Measurements from ENCODE around the gene SLC22A14. TPM values are rescaled to one million over a fixed set of nuclear protein-coding genes. Genes with fewer than 3 reads are reported as not detected.

SLC22A14 gene
- total and polyA plus RNA-seq, 2 donors (not counting 3 experiments of a cell fraction or from before 2014, with no cell fraction given): not detected

- Histone ChIP-seq H4K20me1 (replicated peaks; ENCODE audit: control insufficient read depth, extremely low read depth, insufficient read depth, low read length) (no peaks in the 10 kb centered on the region), H3K4me3 (replicated peaks in 1 of 3; ENCODE audit: insufficient read depth in 1 of 3, low read depth in 1 of 3, low read length in 3 of 3) (no peak overlapping the region), H3K9me3 (replicated peaks; ENCODE audit: control insufficient read depth, insufficient read depth, low read length) (no peaks in the 10 kb centered on the region), H3K4me1 (ENCODE audit: control insufficient read depth, extremely low read depth, insufficient read depth, low read length) (no peaks in the 10 kb centered on the region), H3K27ac (ENCODE audit: insufficient read depth, low read depth, low read length) (no peak overlapping the region), H2AFZ (ENCODE audit: low read depth, low read length) (no peak overlapping the region), H3K36me3 (ENCODE audit: control insufficient read depth in 2 of 2, extremely low read depth in 1 of 2, insufficient read depth in 2 of 2, low read length in 2 of 2) (no peaks in the 10 kb centered on the region), H3K4me2 (ENCODE audit: insufficient read depth, low read length) (no peak overlapping the region), H3K27me3 (ENCODE audit: control insufficient read depth in 2 of 2, insufficient read depth in 2 of 2, low read length in 2 of 2) (peaks cover 0 to 2% of the 10 kb centered on the region in 2 experiments), H3K79me2 (ENCODE audit: control insufficient read depth, insufficient read depth, low read length) (no peaks in the 10 kb centered on the region), H3K9ac (replicated peaks; ENCODE audit: extremely low read depth, insufficient read depth, low read length) (no peak overlapping the region), H3K9me1 (replicated peaks; ENCODE audit: control insufficient read depth, extremely low read depth, insufficient read depth, low read length) (no peaks in the 10 kb centered on the region)
- dilution Hi-C loops (cut with MboI; ENCODE audit: extremely low pct_ligation_motif_present, low sequenced_read_pairs): no loop called here
- intact Hi-C loops (cut with micrococcal nuclease): no loop called here
- no peak for FAIRE-seq
- ChIA-PET CTCF (interaction anchor here (1.3 to 2.0 kb wide), 4 partner anchors 12 to 211 kb away, joined by 3 to 8 read pairs (median 4); partner anchors contain the start of gene XYLB), POLR2A (no interaction called here)
- TF ChIP-seq GATA2 (IDR thresholded peaks at IDR 0.05; ENCODE audit: insufficient read depth, insufficient read length, low read depth, low read length) (peak; percentile 76), MYC (IDR thresholded peaks at IDR 0.05; ENCODE audit: low read depth, low read length) (no peak), JUN (IDR thresholded peaks at IDR 0.05; ENCODE audit: borderline replicate concordance, insufficient read depth, insufficient read length, low read depth) (peak; percentile 41), POLR2A (IDR thresholded peaks at IDR 0.05; ENCODE audit: low read depth, low read length) (no peak), EZH2 (IDR thresholded peaks at IDR 0.05; ENCODE audit: borderline replicate concordance, low read depth, low read length, severe bottlenecking) (no peak), CTCF (IDR thresholded peaks at IDR 0.05; ENCODE audit: extremely low read depth in 1 of 2, insufficient read depth in 1 of 2, low read depth in 1 of 2, low read length in 2 of 2) (no peak), FOS (IDR thresholded peaks at IDR 0.05; ENCODE audit: borderline replicate concordance, insufficient read depth, low read length) (peak; percentile 50), MAX (IDR thresholded peaks at IDR 0.05; ENCODE audit: insufficient read depth, insufficient read length) (no peak), POLR2AphosphoS5 (IDR thresholded peaks at IDR 0.05; ENCODE audit: insufficient read depth, low read depth, low read length) (no peak)
- BruUV-seq (replicated peaks): no TSS peak
- peak; percentile 14 for DNase-seq (ENCODE audit: low read depth, low spot score)
Observed at GRCh38 chr3:38327335-38328009, 45.4 kb downstream of the SLC22A14 start.

Data from endothelial cell of umbilical vein (primary cell).